GM13977 (cell line): ENCODE measurements around the gene SLC25A43.
A peak's percentile ranks its signal among the peaks of the same experiment; 100 is the strongest.
"Not testable (repeated sequence)": the region's sequence is repeated elsewhere in the genome, so short reads cannot be mapped to it uniquely, and the experiment has no call there.

Source experiments
- DNase-seq: peaks from one replicate; pipeline ENCODE4 v3.0.0; 2012; ENCODE audit warnings: low spot score
- CTCF ChIP-seq: IDR thresholded peaks from 2 replicates; pipeline ENCODE4 v1.5.1; 2012; ENCODE audit warnings: mild to moderate bottlenecking, control low read depth; ENCODE audit not compliant: insufficient read depth; ENCODE audit errors: extremely low read depth, missing control alignments
- in situ Hi-C: fragments of 300-500 bp; cut with MboI; formaldehyde crosslinking; loops from one replicate; pipeline ENCODE4 v1.12.0; 2022; ENCODE audit warnings: low sequenced_read_pairs, low pct_unique_long_range_greater_than_20kb, mixed read lengths, inconsistent platforms; ENCODE audit not compliant: unreplicated experiment

SLC25A43 gene

DNA sequence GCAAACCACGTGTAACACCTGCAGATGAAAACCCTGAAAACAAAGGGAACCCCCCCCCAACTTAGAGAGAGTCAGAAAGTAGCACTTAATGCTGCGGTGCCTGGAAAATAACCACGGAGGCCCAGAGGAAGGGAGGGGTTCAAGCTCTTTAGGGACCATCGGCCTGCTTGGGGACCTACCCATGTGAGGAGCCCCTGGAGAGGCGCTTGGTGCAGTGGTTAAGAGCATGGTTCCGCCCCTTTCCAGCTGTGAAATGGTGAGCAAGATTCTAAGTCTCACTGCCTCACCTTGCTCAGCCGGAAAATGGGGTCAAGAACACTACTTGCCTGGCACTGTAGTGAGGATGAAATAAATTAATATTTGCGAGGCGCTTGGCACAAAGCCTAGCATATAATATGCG, 82.9 kb downstream of the SLC25A43 start:
- in situ Hi-C loops = no loop called here
- no peak for TF ChIP-seq CTCF
- no peak for DNase-seq

DNA sequence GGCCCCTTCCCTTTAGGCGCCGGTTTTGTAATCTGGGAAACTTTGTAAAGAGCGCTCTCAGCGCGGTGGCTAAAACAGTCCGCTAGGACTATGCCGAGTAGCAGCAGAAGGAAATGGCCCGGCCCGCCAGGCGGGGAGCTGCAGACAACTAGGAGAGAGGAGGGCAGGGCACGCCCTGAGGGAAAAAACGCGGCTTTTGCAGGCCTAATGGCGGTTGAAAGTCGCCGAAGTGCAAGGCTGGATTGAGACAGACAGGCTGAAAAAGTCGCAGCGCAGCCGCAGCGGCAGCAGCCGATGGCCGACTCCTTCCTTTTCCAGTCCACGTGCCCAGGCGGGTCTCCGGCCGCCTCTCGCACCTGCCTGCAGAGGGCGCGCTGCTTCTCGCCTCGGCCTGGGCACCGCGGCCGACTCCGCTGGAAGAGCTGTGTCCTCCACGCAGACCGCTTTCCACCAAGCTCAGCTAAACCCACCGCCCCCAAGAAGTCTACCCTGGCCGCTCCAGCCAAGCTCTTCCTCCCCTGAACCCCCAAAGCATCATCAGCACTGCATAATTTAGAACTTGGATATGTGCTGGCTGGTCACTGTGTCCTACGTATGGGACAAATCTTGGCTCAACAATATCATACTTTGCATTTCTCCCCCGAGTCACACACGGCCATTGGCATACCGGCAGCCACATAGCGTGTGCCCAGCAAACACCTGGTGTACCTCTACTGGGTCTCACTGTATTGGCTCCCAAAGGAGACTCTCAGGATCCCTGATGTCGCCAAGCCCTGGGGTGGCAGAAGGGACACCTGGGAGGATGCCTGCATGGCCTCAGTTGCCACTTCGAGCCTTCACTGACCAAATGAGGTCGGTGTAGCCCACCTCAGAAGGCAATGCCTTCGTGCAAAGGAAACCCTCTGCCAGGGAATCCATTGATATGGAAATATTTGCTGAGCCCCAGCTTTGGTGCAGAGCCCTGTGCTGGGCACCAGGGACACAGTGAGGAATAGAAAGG, 83.6 kb downstream of the SLC25A43 start:
- peak; percentile 71 for DNase-seq
- in situ Hi-C loops = no loop called here
- TF ChIP-seq CTCF = peak; percentile 84

GRCh38 chrX:119486745-119487144, 87.6 kb downstream of the SLC25A43 start:
- no peak for TF ChIP-seq CTCF
- in situ Hi-C loops = no loop called here
- DNase-seq = no peak

GRCh38 chrX:119487766-119488165, 88.6 kb downstream of the SLC25A43 start:
- DNase-seq, in situ Hi-C loops: not testable (repeated sequence)

GRCh38 chrX:119488749-119489148, 89.6 kb downstream of the SLC25A43 start:
- DNase-seq = peak; percentile 60
- TF ChIP-seq CTCF = peak; percentile 62
- in situ Hi-C loops = no loop called here

- no peak for TF ChIP-seq CTCF
- in situ Hi-C loops = no loop called here
- no peak for DNase-seq
Measured at GRCh38 chrX:119489212-119490074, 90.3 kb downstream of the SLC25A43 start.
